Measurements from ENCODE around the gene BANP.
"Not testable (repeated sequence)": the region's sequence is repeated elsewhere in the genome, so short reads cannot be mapped to it uniquely, and the experiment has no call there.

BANP gene

DNA sequence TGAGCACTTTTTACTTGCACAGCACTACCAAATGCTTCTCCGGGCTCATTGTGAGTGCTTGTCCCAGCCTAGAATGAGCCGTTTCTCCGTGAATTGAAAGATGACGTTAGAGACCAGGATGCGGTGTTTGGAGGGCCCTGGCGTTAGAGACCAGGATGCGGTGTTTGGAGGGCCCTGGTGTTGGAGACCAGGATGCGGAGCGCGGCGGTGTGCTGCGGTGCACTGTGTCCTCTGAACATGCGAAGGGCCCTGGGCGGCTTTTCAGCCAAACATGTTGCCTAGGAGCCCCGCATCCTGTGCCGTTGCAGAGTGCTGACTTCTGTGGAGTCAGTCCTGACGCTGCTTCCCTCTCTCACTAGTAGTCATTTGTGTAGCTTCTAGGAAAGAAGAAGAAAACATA is 42.7 kb downstream of the BANP start:
- ATAC-seq (ENCODE audit: low read depth) (no peak), DNase-seq (ENCODE audit: low spot score) (no peak)
- Histone ChIP-seq H3K27ac (ENCODE audit: poor library complexity, severe bottlenecking) (no peak overlapping the region), H3K4me1 (ENCODE audit: insufficient read depth, poor library complexity, severe bottlenecking) (no peaks in the 10 kb centered on the region), H3K27me3 (ENCODE audit: insufficient read depth, poor library complexity, severe bottlenecking) (no peaks in the 10 kb centered on the region), H3K9me3 (ENCODE audit: severe bottlenecking) (no peaks in the 10 kb centered on the region), H3K4me3 (ENCODE audit: severe bottlenecking) (no peak overlapping the region), H3K36me3 (ENCODE audit: low read depth) (no peaks in the 10 kb centered on the region)
- no peak for TF ChIP-seq CTCF (IDR thresholded peaks at IDR 0.05; ENCODE audit: poor library complexity, severe bottlenecking)

- Histone ChIP-seq H3K4me1 (ENCODE audit: insufficient read depth, poor library complexity, severe bottlenecking) (no peaks in the 10 kb centered on the region), H3K36me3 (ENCODE audit: low read depth) (no peaks in the 10 kb centered on the region), H3K4me3 (ENCODE audit: severe bottlenecking) (no peak overlapping the region), H3K27me3 (ENCODE audit: insufficient read depth, poor library complexity, severe bottlenecking) (no peaks in the 10 kb centered on the region), H3K27ac (ENCODE audit: poor library complexity, severe bottlenecking) (no peak overlapping the region), H3K9me3 (ENCODE audit: severe bottlenecking) (no peaks in the 10 kb centered on the region)
- no peak for TF ChIP-seq CTCF (IDR thresholded peaks at IDR 0.05; ENCODE audit: poor library complexity, severe bottlenecking)
- no peak for DNase-seq (ENCODE audit: low spot score)
- ATAC-seq (ENCODE audit: low read depth), result no peak
These were observed 44.4 kb downstream of the BANP start for GRCh38 chr16:87995644-87996043.

- no peaks in the 10 kb centered on the region for H3K4me1 ChIP-seq (ENCODE audit: insufficient read depth, poor library complexity, severe bottlenecking)
- no peaks in the 10 kb centered on the region for H3K27me3 ChIP-seq (ENCODE audit: insufficient read depth, poor library complexity, severe bottlenecking)
- DNase-seq (ENCODE audit: low spot score) (no peak), ATAC-seq (ENCODE audit: low read depth) (no peak)
- H3K27ac ChIP-seq (ENCODE audit: poor library complexity, severe bottlenecking), result no peak overlapping the region
- no peaks in the 10 kb centered on the region for H3K36me3 ChIP-seq (ENCODE audit: low read depth)
- no peak overlapping the region for H3K4me3 ChIP-seq (ENCODE audit: severe bottlenecking)
- H3K9me3 ChIP-seq (ENCODE audit: severe bottlenecking), result no peaks in the 10 kb centered on the region
- no peak for TF ChIP-seq CTCF (IDR thresholded peaks at IDR 0.05; ENCODE audit: poor library complexity, severe bottlenecking)
These were observed 46.0 kb downstream of the BANP start for GRCh38 chr16:87996962-87997880.

DNA sequence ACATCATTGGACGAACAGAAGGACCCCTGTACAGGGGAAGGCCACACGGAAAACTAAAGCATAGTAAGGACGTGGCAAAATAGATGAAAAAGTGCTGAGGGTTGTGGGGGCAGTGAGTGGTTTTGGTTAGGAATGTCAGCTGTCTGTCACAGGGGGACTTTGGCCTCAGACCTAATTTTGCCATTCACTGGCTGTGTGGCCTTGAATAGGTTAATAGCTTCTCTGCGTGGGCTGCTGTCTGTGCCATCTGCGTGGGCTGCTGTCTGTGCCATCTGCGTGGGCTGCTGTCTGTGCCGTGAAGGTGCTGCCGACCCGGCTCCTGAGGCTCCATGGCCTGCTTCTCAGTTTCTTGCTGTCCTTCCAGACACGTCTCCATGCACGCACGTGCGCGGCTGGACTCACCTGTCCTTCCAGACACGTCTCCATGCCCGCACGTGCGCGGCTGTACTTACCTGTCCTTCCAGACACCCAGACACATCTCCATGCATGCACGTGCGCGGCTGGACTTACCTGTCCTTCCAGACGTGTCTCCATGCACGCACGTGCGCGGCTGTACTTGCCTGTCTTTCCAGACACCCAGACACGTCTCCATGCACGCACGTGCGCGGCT is 47.1 kb downstream of the BANP start:
- not testable (repeated sequence) for H3K36me3 ChIP-seq (ENCODE audit: low read depth)

GRCh38 chr16:87998992-87999391 is 47.8 kb downstream of the BANP start:
- H3K9me3 ChIP-seq (ENCODE audit: severe bottlenecking); H3K4me3 ChIP-seq (ENCODE audit: severe bottlenecking); H3K27ac ChIP-seq (ENCODE audit: poor library complexity, severe bottlenecking); H3K27me3 ChIP-seq (ENCODE audit: insufficient read depth, poor library complexity, severe bottlenecking); H3K4me1 ChIP-seq (ENCODE audit: insufficient read depth, poor library complexity, severe bottlenecking); DNase-seq (ENCODE audit: low spot score); H3K36me3 ChIP-seq (ENCODE audit: low read depth); ATAC-seq (ENCODE audit: low read depth): not testable (repeated sequence)

More for the DNA sequence above, 47.1 kb downstream of the BANP start:
- H3K27me3 ChIP-seq (ENCODE audit: insufficient read depth, poor library complexity, severe bottlenecking); H3K27ac ChIP-seq (ENCODE audit: poor library complexity, severe bottlenecking); DNase-seq (ENCODE audit: low spot score); H3K4me1 ChIP-seq (ENCODE audit: insufficient read depth, poor library complexity, severe bottlenecking); H3K4me3 ChIP-seq (ENCODE audit: severe bottlenecking); ATAC-seq (ENCODE audit: low read depth); H3K9me3 ChIP-seq (ENCODE audit: severe bottlenecking): not testable (repeated sequence)

Measured in RWPE2 (cell line).